Smooth muscle cell (in vitro differentiated cells): ENCODE measurements around the gene PERM1. TPM values are rescaled to one million over a fixed set of nuclear protein-coding genes. Genes with fewer than 3 reads are reported as not detected.

Experiments
- DNase-seq: peaks from one replicate; lab custom pipeline; 2025; ENCODE audit not compliant: unreplicated experiment; lab: John Stamatoyannopoulos, UW
- H2AFZ ChIP-seq: fragments of 200-600 bp; sonication (generic); 2 replicates; pipeline ENCODE4 v1.6.0; 2016; ENCODE audit warnings: antibody characterized with exemption, low read depth, mild to moderate bottlenecking
- H3F3A ChIP-seq: fragments of 200-600 bp; sonication (generic); 2 replicates; pipeline ENCODE4 v1.6.0; 2017; ENCODE audit warnings: antibody characterized with exemption, low read depth
- H3K27ac ChIP-seq: fragments of 200-600 bp; sonication (generic); 2 replicates; pipeline ENCODE4 v1.5.1; 2016; ENCODE audit warnings: low read depth, mild to moderate bottlenecking
- H3K27me3 ChIP-seq: fragments of 200-600 bp; sonication (generic); 2 replicates; pipeline ENCODE4 v1.6.1; 2016; ENCODE audit warnings: low read depth, mild to moderate bottlenecking
- H3K36me3 ChIP-seq: fragments of 200-600 bp; sonication (generic); 2 replicates; pipeline ENCODE4 v1.5.1; 2016; ENCODE audit warnings: low read depth
- H3K4me1 ChIP-seq: fragments of 200-600 bp; sonication (generic); 2 replicates; pipeline ENCODE4 v1.5.1; 2016; ENCODE audit warnings: low read depth
- H3K4me2 ChIP-seq: fragments of 200-600 bp; sonication (generic); 2 replicates; pipeline ENCODE4 v1.6.0; 2016; ENCODE audit warnings: mild to moderate bottlenecking
- H3K4me3 ChIP-seq: fragments of 200-600 bp; sonication (generic); 2 replicates; pipeline ENCODE4 v1.5.1; 2016; ENCODE audit warnings: mild to moderate bottlenecking
- H3K79me2 ChIP-seq: fragments of 200-600 bp; sonication (generic); 2 replicates; pipeline ENCODE4 v1.6.0; 2016; ENCODE audit warnings: low read depth, mild to moderate bottlenecking
- H3K9ac ChIP-seq: fragments of 200-600 bp; sonication (generic); 2 replicates; pipeline ENCODE4 v1.6.0; 2016; ENCODE audit warnings: low read depth
- H3K9me3 ChIP-seq: fragments of 200-600 bp; sonication (generic); replicated peaks from 2 replicates; pipeline ENCODE4 v1.5.1; 2016; ENCODE audit warnings: low read depth
- H4K20me1 ChIP-seq: fragments of 200-600 bp; sonication (generic); 2 replicates; pipeline ENCODE4 v1.6.0; 2016; ENCODE audit warnings: low read depth
- WGBS: methylation state at CpG from one replicate; pipeline ENCODE4 v1.1.7; 2016; ENCODE audit warnings: low lambda C conversion rate; 5-methylcytosine and 5-hydroxymethylcytosine counted together
- polyA plus RNA-seq: library from polyadenylated mRNA; unstranded; fragments of >200 nt; fragmentation: Nextera tagmentation; extraction: Ambion mirVana; gene quantifications from 2 replicates; pipeline ENCODE4 v1.2.1, GENCODE V29; 2016
- total RNA-seq: library from RNA; depleted of rRNA; stranded (reverse); fragments of >200 nt; gene quantifications from 2 replicates; pipeline ENCODE4 v1.2.3, GENCODE V29; 2014
- TF ChIP-seq, protein P1 (sequence below): fragments of 200-600 bp; sonication (generic); IDR thresholded peaks from 2 replicates; pipeline ENCODE4 v1.5.1; 2017; ENCODE audit warnings: borderline replicate concordance, mild to moderate bottlenecking, antibody characterized with exemption; ENCODE audit not compliant: insufficient read depth, poor library complexity, severe bottlenecking

PERM1 gene
- total and polyA plus RNA-seq, 2 experiments from 2014 or later: 2.6 TPM; not detected in 1

DNA sequence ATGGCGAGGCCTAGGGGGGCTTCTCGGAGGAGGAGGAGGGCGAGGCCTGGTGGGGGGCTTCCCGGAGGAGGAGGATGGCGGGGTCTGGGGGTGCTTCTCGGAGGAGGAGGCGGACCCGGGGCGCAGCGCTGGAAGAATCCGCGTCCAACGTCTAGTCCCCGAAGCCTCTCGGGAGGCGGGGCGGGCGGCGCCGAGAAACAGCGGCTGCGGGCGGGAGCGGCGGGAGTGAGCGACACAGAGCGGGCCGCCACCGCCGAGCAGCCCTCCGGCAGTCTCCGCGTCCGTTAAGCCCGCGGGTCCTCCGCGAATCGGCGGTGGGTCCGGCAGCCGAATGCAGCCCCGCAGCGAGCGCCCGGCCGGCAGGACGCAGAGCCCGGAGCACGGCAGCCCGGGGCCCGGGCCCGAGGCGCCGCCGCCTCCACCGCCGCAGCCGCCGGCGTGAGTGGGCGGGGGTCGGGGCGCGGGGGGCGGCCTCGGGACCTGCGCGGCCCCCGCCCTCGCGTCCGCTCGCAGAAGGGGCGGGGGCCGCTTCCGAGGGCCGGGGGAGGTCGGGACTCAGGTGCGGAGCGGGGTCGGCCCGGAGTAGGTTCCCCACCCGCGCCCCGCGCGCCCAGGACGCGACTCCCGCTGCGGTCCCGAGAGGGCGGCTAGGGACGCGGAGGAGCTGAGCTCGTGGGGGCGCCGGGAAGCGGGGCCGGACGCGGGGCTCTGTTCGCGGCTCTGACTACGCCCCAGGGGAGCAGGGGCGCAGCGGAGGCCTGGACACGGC lies 21.3 kb downstream of the PERM1 start, which contains the start of gene KLHL17:
KLHL17 (plus strand) TSS at position 222 of the 769 bp plus-strand sequence; CDS start at position 332, 110 bp downstream.
- WGBS: 4% methylated on average over 8 of the region's 109 CpGs
- H3K9ac ChIP-seq: peak within 1 kb of the TSS; percentile 62

DNA sequence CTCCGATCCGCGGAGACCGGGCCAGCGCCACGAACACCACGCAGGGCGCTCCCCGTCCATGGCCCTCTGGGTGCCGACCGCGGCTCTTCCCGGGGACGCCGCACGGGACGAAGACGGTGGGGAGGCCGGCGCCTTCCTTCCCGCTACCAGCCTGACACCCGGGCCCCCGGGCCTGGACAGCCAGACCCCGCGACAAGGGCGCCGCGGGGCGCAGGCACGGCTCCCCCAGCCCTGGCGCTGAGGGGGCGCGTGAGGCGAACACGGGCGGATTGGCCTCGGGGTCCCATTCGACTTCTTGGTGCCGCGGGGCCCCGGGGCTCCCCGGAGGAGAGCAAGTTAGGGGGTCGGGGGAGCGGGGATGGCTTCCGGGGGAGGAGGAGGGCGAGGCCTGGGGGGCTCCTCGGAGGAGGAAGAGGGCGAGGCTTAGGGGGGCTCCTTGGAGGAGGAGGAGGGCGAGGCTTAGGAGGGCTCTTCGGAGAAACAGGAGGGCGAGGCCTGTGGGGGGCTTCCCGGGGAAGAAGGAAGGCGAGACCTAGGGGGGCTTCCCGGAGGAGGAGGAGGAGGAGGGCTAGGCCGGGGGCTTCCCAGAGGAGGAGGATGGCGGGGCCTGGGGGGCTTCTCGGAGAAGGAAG lies 22.0 kb downstream of the PERM1 start:
- Histone ChIP-seq H3K36me3 (no peaks in the 10 kb centered on the region), H3K9ac (peak overlapping the region; percentile 62), H3K4me1 (peaks cover 6% of the 10 kb centered on the region), H3K27ac (no peak overlapping the region), H2AFZ (no peak overlapping the region), H3K79me2 (peaks cover 21% of the 10 kb centered on the region), H3F3A (no peaks in the 10 kb centered on the region), H3K9me3 (no peaks in the 10 kb centered on the region), H3K4me3 (peak overlapping the region; percentile 96), H4K20me1 (peaks cover 15% of the 10 kb centered on the region), H3K4me2 (peak overlapping the region; percentile 91), H3K27me3 (no peaks in the 10 kb centered on the region)
- WGBS: 28% methylated on average over 30 of the region's 57 CpGs
- DNase-seq: no peak
- TF ChIP-seq, protein P1, sequence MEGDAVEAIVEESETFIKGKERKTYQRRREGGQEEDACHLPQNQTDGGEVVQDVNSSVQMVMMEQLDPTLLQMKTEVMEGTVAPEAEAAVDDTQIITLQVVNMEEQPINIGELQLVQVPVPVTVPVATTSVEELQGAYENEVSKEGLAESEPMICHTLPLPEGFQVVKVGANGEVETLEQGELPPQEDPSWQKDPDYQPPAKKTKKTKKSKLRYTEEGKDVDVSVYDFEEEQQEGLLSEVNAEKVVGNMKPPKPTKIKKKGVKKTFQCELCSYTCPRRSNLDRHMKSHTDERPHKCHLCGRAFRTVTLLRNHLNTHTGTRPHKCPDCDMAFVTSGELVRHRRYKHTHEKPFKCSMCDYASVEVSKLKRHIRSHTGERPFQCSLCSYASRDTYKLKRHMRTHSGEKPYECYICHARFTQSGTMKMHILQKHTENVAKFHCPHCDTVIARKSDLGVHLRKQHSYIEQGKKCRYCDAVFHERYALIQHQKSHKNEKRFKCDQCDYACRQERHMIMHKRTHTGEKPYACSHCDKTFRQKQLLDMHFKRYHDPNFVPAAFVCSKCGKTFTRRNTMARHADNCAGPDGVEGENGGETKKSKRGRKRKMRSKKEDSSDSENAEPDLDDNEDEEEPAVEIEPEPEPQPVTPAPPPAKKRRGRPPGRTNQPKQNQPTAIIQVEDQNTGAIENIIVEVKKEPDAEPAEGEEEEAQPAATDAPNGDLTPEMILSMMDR: no peak

More for the DNA sequence above, 21.3 kb downstream of the PERM1 start, which contains the start of gene KLHL17:
- peak within 1 kb of the TSS; percentile 96 for H3K4me3 ChIP-seq
- H3K27me3 ChIP-seq: no peaks in the 10 kb centered on the region
- peaks cover 21% of the 10 kb centered on the region for H3K79me2 ChIP-seq
- H3K4me2 ChIP-seq: peak within 1 kb of the TSS; percentile 91
- H4K20me1 ChIP-seq: peaks cover 15% of the 10 kb centered on the region
- H3K4me1 ChIP-seq: peaks cover 6% of the 10 kb centered on the region
- H3K27ac ChIP-seq: no peak within 1 kb of the TSS
- no peaks in the 10 kb centered on the region for H3F3A ChIP-seq
- H2AFZ ChIP-seq: no peak within 1 kb of the TSS
- TF ChIP-seq, protein P1: no peak
- DNase-seq: peak; percentile 14
- H3K9me3 ChIP-seq: no peaks in the 10 kb centered on the region
- no peaks in the 10 kb centered on the region for H3K36me3 ChIP-seq

DNA sequence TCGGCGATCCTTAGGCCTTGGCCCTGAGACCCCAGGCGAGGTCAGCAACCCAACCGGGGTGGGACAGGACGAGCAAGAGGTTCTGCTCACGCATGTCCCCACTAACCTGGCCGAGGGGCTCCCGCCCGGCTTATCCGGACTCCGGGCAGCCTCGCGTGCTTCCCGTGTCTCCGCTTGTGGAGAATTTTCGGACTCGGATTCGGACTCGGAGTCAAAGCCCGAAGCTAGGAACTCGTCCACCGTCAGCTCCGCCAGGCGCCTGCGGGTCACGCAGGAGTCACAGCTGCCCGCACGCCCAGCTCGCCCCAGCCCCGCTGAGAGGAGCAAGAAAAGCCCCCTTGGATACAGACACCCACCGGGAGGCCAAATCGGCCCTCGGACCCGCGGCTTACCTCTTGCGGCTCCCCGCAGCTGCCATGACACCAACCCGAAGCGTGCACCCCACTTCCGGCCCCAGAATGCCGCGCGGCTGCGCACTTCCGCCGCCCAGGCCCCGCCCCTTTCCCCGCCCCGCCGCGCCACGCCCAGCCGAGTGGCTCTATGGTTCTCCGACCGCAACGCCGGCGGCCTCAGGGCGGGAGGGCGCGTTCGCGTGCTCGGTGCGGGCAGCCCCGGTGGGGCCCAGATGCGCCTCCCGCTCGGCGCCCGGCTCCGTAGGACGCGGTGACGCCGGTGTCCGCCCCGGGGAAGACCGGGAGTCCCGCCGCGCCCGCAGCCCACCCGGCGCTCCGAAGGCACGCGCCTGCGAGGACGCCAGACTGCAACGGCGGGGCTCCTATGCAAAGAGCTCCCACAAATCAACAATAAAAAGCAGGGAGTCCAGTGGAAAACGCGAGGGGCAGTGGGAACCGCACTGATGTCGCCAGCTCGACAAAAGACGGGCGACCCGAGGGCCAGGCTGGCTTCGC lies 22.8 kb downstream of the PERM1 start, which contains the start of gene NOC2L:
NOC2L (minus strand) TSS at position 434 of the 908 bp plus-strand sequence; CDS start at position 418, 16 bp downstream.
- Histone ChIP-seq H3K9me3 (no peaks in the 10 kb centered on the region), H3K36me3 (no peaks in the 10 kb centered on the region), H3K4me3 (peak within 1 kb of the TSS; percentile 96), H3K4me2 (peak within 1 kb of the TSS; percentile 99), H3K27ac (no peak within 1 kb of the TSS), H2AFZ (peak within 1 kb of the TSS; percentile 93), H3K27me3 (no peaks in the 10 kb centered on the region), H3K4me1 (peaks cover 6% of the 10 kb centered on the region), H3F3A (no peaks in the 10 kb centered on the region), H3K9ac (peak within 1 kb of the TSS; percentile 89), H4K20me1 (peaks cover 15% of the 10 kb centered on the region), H3K79me2 (peaks cover 21% of the 10 kb centered on the region)
- 7% methylated on average over 64 of the region's 101 CpGs for WGBS
- peak; percentile 90 for DNase-seq
- TF ChIP-seq, protein P1: no peak
